GM18519 (cell line): ENCODE measurements around the gene GASK1A.
"Not testable (repeated sequence)": the region's sequence is repeated elsewhere in the genome, so short reads cannot be mapped to it uniquely, and the experiment has no call there.

ENCODE experiments used
- ATAC-seq: cut with Tn5 transposase; IDR thresholded peaks from one replicate; pipeline ENCODE4 v1.9.1; 2021; ENCODE audit warnings: mild to moderate bottlenecking, moderate library complexity; ENCODE audit not compliant: unreplicated experiment, low FRiP score

The GASK1A gene

GRCh38 chr3:42979044-42979972 is at the start of gene GASK1A:
GASK1A (plus strand) TSS chr3:42979311; CDS start chr3:42979643, 332 bp downstream.
- ATAC-seq, result no peak

GRCh38 chr3:42934111-42934510 is 45.0 kb upstream of the GASK1A start:
- ATAC-seq, result no peak

GRCh38 chr3:42934910-42935309 is 44.2 kb upstream of the GASK1A start:
- ATAC-seq, result no peak

- no peak for ATAC-seq
Observed at GRCh38 chr3:42935472-42935871, 43.6 kb upstream of the GASK1A start.

- no peak for ATAC-seq
Observed at GRCh38 chr3:42936157-42936981, 42.7 kb upstream of the GASK1A start.

- no peak for ATAC-seq
Observed at GRCh38 chr3:42937334-42937733, 41.8 kb upstream of the GASK1A start.

- no peak for ATAC-seq
Observed at GRCh38 chr3:42942693-42943092, 36.4 kb upstream of the GASK1A start.

- no peak for ATAC-seq
Observed at GRCh38 chr3:42946050-42946449, 33.1 kb upstream of the GASK1A start.

GRCh38 chr3:42957573-42957972 is 21.5 kb upstream of the GASK1A start:
- ATAC-seq, result no peak

- ATAC-seq, result no peak
Observed at GRCh38 chr3:42960282-42960681, 18.8 kb upstream of the GASK1A start.

GRCh38 chr3:42960786-42961185 is 18.3 kb upstream of the GASK1A start:
- no peak for ATAC-seq

- ATAC-seq, result no peak
Observed at GRCh38 chr3:42961633-42962032, 17.5 kb upstream of the GASK1A start.

- ATAC-seq, result no peak
Observed at GRCh38 chr3:42963269-42963668, 15.8 kb upstream of the GASK1A start.

- no peak for ATAC-seq
Observed at GRCh38 chr3:42964266-42964665, 14.8 kb upstream of the GASK1A start.

- no peak for ATAC-seq
Observed at GRCh38 chr3:42970557-42970956, 8.6 kb upstream of the GASK1A start.

GRCh38 chr3:42970976-42971772 is 7.9 kb upstream of the GASK1A start:
- no peak for ATAC-seq

- ATAC-seq, result not testable (repeated sequence)
Observed at GRCh38 chr3:42974906-42975305, 4.2 kb upstream of the GASK1A start.

- no peak for ATAC-seq
Observed at GRCh38 chr3:42975456-42975855, 3.7 kb upstream of the GASK1A start.

- ATAC-seq, result no peak
Observed at GRCh38 chr3:42975955-42976354, 3.2 kb upstream of the GASK1A start.

- ATAC-seq, result no peak
Observed at GRCh38 chr3:42980209-42980608, 1.1 kb downstream of the GASK1A start.

- ATAC-seq, result no peak
Observed at GRCh38 chr3:42980909-42981308, 1.8 kb downstream of the GASK1A start.
